ENCODE data around the gene SUN2. TPM values are rescaled to one million over a fixed set of nuclear protein-coding genes. Genes with fewer than 3 reads are reported as not detected.

Gene SUN2
- total RNA-seq, 1 donor from 2014 or later = 121 TPM

DNA sequence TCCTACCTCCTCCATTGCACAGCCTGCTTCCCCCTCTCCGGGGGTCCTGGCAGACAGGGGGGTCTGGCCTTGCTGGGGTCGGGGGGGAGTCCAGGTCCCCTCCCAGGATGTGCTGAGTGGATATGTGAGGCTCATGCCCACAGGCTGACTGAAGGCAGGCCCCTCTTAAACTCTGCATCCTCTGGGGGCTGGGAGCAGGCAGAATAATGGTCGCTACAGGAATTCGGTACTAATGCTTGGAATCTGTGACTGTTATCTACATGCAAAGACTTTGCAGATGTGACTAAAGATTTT is 1.6 kb upstream of the SUN2 start:
- no peak for DNase-seq (ENCODE audit: low spot score)
- Mint-ChIP-seq H3K4me1 (ENCODE audit: low read depth) (peaks cover 37% of the 10 kb centered on the region), H3K36me3 (ENCODE audit: low read depth) (peaks cover 25% of the 10 kb centered on the region), H3K27me3 (ENCODE audit: low read depth) (no peaks in the 10 kb centered on the region), H3K4me3 (ENCODE audit: low read depth) (peak overlapping the region; percentile 93), H3K9me3 (no peaks in the 10 kb centered on the region), H3K27ac (peak overlapping the region; percentile 9)
- intact Hi-C loops (cut with micrococcal nuclease) = loop anchor here (5.0 to 10.0 kb wide), 4 partner anchors 35 to 337 kb away; partner anchors contain the start of genes APOBEC3H, CBX6 and DNAL4

DNA sequence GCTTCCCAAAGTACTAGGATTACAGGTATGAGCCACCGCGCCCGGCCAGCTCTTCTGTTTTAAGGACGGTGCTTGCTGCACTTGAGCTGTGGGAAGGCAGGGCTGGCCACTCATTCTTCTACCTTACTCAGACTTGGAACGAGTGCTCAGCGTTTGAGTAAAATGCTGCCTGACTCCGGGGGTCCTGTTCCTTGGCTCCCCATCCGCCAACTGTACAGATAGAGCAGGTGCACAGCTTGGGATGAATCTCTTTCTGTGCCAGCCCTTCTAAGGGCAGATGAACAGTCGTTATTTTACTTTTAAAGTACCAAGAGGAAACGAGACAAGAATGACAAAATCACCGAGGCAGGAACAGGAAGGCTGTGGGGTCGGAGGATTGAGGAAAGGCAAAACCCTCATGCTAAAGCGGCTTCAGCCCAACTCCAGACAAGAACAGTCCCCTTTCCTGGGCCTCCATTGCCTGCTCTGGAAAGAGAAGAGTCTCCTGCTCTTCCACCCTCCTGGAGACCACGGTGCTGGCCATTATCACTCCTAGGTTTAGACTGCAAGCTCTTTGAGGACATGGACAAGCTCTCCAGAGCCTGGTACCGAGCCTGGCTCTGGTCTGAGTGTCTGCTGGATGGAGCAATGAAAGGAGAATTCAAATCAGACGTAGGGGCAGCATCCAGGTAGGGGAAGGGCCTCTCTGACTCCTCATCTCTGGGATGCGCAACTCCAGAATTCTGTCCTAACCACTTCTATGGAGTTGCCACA is 1.1 kb upstream of the SUN2 start:
- intact Hi-C loops (cut with micrococcal nuclease) = loop anchor here (1.0 to 10.0 kb wide), 5 partner anchors 35 to 338 kb away; partner anchors contain the start of genes APOBEC3H, CBX6, DNAL4 and GTPBP1
- Mint-ChIP-seq H3K27ac (peak overlapping the region; percentile 95), H3K9me3 (no peaks in the 10 kb centered on the region), H3K36me3 (ENCODE audit: low read depth) (peaks cover 30% of the 10 kb centered on the region), H3K4me1 (ENCODE audit: low read depth) (peaks cover 41% of the 10 kb centered on the region), H3K27me3 (ENCODE audit: low read depth) (no peaks in the 10 kb centered on the region), H3K4me3 (ENCODE audit: low read depth) (peak overlapping the region; percentile 93)
- DNase-seq (ENCODE audit: low spot score) = no peak

DNA sequence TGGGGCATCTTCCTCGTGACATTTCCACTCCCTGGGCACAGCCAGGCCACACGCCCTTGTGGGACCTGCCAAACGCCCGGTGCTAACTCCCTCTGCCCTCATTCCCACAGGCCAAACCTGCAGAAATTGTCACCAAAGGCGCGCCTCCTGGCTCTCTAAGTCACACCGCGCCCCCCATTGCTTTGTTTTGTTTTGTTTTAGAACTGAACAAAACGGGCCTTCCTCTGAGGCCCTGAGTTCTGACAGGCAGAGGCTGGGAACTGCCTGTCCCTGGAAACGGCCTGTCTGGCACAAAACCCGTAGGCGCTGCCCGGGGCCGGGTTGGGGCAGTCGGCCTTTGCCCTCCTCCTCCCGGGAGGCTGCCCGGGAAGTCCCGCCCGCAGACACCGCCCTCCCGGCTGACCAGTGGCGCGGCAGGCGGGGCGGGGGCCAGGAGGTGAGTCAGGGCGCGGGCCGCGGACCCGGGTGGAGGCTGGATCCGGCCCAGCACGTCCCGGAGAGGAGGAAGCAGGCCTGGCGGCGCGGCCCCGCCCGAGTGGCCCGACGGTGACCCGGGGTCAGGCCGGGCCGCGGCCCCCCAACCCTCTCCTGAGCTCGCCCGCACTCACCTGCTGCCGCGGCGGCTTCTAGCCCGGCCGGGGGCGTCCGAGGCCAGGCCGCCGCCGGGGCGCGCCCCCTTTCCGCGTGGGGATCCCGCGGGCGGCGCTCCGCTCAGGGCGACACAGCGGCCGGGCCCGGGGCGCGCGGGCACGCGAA is 465 bp downstream of the SUN2 start:
- DNase-seq (ENCODE audit: low spot score) = peak; percentile 46
- H3K27ac Mint-ChIP-seq = peak overlapping the region; percentile 88
- no peaks in the 10 kb centered on the region for H3K27me3 Mint-ChIP-seq (ENCODE audit: low read depth)
- intact Hi-C loops (cut with micrococcal nuclease) = loop anchor here (2.0 to 10.0 kb wide), 5 partner anchors 23 to 339 kb away; partner anchors contain the start of genes APOBEC3H, CBX6 and DNAL4
- peaks cover 44% of the 10 kb centered on the region for H3K36me3 Mint-ChIP-seq (ENCODE audit: low read depth)
- peaks cover 51% of the 10 kb centered on the region for H3K4me1 Mint-ChIP-seq (ENCODE audit: low read depth)
- H3K9me3 Mint-ChIP-seq = no peaks in the 10 kb centered on the region
- H3K4me3 Mint-ChIP-seq (ENCODE audit: low read depth) = peak overlapping the region; percentile 96

DNA sequence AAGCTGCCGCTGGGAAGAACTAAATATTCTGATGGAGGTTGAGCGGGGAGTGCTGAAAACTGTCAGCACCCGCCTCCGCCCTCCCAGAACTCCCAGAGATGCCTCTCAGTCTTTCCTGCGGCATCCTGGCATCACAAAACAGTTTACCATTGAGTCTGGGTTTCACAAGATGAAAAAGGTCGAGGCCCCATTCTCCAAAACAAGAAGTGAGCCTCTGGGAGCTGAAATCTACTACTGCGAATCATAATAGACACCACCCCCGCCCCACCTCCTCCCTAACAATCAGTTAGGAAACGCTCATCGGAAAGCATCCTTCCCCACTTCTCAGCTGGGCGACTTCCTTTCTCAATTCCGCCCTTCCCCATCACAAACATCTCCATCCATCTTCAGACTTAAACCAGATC is 1.0 kb downstream of the SUN2 start:
- H3K36me3 Mint-ChIP-seq (ENCODE audit: low read depth) = peaks cover 50% of the 10 kb centered on the region
- intact Hi-C loops (cut with micrococcal nuclease) = loop anchor here (2.0 to 10.0 kb wide), 5 partner anchors 22 to 340 kb away; partner anchors contain the start of genes APOBEC3H, CBX6 and DNAL4
- peak overlapping the region; percentile 88 for H3K27ac Mint-ChIP-seq
- H3K4me3 Mint-ChIP-seq (ENCODE audit: low read depth) = peak overlapping the region; percentile 96
- H3K9me3 Mint-ChIP-seq = no peaks in the 10 kb centered on the region
- peak; percentile 31 for DNase-seq (ENCODE audit: low spot score)
- H3K4me1 Mint-ChIP-seq (ENCODE audit: low read depth) = peaks cover 56% of the 10 kb centered on the region
- no peaks in the 10 kb centered on the region for H3K27me3 Mint-ChIP-seq (ENCODE audit: low read depth)

DNA sequence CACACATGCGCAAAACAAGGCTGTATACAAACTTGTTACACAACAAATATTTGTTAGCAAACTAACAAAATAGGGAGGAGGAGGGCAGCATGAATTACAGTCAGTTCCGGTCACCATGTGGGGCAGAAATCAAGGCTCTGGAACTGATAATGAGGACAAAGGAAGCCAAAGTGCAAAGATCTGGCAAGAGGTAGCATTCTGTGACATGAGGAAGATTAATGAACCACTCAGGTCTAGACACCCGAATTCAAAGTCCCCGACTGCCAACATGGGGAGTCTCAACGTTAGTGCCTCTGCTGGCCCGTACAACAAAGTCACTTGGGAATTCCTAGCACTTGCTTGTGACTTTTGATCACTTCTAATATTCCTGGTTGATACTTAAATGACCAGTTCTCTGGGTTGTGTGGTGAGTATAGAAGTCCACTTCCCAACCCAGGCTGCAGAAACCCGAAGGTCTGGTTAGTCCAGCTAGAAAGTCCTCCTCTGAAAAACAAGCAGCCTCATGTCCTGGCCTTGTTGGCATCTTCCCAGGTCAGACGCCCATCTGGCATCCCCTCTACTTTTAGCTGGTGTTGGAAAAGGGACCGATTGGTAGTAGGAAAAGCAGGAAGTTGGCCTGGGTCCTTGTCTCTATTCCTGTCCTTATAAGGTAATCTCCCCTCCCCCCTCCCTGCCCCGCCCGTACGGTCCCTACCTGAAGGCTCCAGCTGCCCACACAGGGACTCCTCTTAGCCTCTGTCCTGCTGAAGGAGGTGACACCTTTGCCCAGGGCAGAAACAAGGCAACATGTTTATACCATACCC is 1.6 kb downstream of the SUN2 start:
- no peak for DNase-seq (ENCODE audit: low spot score)

DNA sequence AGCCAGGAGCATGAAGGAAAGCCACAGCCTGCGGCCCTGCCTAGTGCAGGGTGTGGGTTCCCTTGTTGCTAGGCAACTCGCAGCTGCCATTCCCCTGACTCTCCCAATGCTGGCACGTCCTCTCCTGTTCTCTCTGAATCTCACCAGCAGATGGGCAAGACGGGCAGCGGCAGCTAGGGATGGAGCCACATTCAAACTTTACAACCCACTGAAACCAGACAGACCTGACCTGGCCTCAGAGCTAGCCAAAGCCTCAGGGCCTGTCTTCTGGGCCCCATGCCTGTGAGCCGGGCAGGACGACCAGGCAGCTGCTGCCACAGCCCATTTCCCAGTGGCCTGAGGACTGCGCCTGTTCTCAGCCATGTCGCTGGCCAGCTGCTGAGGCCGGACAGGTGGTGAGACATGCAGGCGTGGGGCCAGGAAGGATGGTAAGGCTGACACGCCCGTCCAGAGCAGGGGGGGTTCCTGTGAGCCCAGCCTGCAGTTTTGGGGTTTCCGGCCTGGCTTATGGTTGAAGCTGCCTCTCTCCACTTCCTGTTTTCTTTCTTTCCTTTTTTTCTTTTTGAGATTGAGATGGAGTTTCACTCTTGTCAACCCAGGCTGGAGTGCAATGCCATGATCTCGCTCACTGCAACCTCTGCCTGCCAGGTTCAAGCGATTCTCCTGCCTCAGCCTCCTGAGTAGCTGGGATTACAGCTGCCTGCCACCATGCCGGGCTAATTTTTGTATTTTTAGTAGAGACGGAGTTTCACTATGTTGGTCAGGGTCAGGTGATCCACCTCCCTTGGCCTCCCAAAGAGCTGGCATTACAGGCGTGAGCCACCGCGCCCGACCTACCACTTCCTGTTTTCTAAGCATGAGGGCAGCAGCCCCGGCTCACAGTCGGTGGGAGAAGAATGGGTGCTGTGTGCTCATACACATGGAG is 4.1 kb downstream of the SUN2 start:
- peaks cover 75% of the 10 kb centered on the region for H3K36me3 Mint-ChIP-seq (ENCODE audit: low read depth)
- intact Hi-C loops (cut with micrococcal nuclease) = loop anchor here (10.0 kb wide), 2 partner anchors 193 to 343 kb away; partner anchors contain the start of gene APOBEC3H

More for the DNA sequence above, 1.6 kb downstream of the SUN2 start:
- Mint-ChIP-seq H3K4me3 (ENCODE audit: low read depth) (peak overlapping the region; percentile 96), H3K27ac (peak overlapping the region; percentile 88), H3K9me3 (no peaks in the 10 kb centered on the region), H3K27me3 (ENCODE audit: low read depth) (no peaks in the 10 kb centered on the region), H3K4me1 (ENCODE audit: low read depth) (peaks cover 55% of the 10 kb centered on the region), H3K36me3 (ENCODE audit: low read depth) (peaks cover 56% of the 10 kb centered on the region)
- intact Hi-C loops (cut with micrococcal nuclease) = loop anchor here (2.0 to 10.0 kb wide), 3 partner anchors 21 to 341 kb away; partner anchors contain the start of gene APOBEC3H

DNA sequence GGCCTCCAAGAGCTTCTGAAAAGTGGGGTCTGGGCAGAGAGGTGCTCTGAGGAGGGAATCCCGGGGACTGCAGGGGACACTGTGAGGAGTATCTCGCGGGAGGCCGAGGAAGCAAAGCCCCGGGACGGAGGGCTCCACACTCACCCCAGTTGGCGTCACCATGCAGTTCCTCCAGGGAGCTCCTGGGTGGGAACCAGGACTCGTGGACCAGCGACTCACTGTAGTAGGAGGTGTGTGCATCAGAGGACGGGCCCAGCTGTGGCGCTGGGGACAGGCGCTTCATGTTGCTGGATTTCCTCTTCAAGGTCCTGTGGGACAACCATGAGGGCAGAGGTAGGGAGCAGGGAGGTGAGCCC is 4.8 kb downstream of the SUN2 start:
- DNase-seq (ENCODE audit: low spot score) = no peak
- Mint-ChIP-seq H3K27me3 (ENCODE audit: low read depth) (no peaks in the 10 kb centered on the region), H3K9me3 (no peaks in the 10 kb centered on the region), H3K4me1 (ENCODE audit: low read depth) (peaks cover 35% of the 10 kb centered on the region), H3K27ac (peak overlapping the region; percentile 94), H3K4me3 (ENCODE audit: low read depth) (peak overlapping the region; percentile 75), H3K36me3 (ENCODE audit: low read depth) (peaks cover 76% of the 10 kb centered on the region)
- intact Hi-C loops (cut with micrococcal nuclease) = loop anchor here (10.0 kb wide), 2 partner anchors 194 to 344 kb away; partner anchors contain the start of gene APOBEC3H

More for the DNA sequence above, 4.1 kb downstream of the SUN2 start:
- Mint-ChIP-seq H3K9me3 (no peaks in the 10 kb centered on the region), H3K27me3 (ENCODE audit: low read depth) (no peaks in the 10 kb centered on the region), H3K4me3 (ENCODE audit: low read depth) (peak overlapping the region; percentile 75), H3K4me1 (ENCODE audit: low read depth) (peaks cover 38% of the 10 kb centered on the region), H3K27ac (peak overlapping the region; percentile 94)
- peak; percentile 77 for DNase-seq (ENCODE audit: low spot score)

DNA sequence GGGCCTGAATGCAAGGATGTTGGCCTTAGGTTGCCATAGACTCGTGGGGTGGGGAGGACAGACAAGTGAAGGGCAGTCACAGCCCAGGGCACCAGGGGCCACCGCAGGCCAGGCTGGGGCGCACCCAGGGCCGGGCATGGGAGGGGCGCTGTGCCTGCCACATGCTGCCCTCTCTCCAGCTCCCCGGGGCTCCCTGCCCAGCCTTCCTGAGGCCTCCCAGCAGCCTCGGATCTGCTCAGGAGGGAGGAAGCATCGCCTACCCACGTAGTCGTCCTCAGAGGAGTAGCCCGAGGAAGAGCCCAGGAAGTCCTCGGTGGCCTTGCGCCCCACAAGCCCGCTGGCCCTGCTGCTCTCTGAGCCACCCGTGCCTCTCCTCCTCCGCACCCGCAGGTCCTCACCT is 5.2 kb downstream of the SUN2 start:
- Mint-ChIP-seq H3K27me3 (ENCODE audit: low read depth) (no peaks in the 10 kb centered on the region), H3K4me1 (ENCODE audit: low read depth) (peaks cover 35% of the 10 kb centered on the region), H3K36me3 (ENCODE audit: low read depth) (peaks cover 80% of the 10 kb centered on the region), H3K4me3 (ENCODE audit: low read depth) (no peak overlapping the region), H3K27ac (peak overlapping the region; percentile 94), H3K9me3 (no peaks in the 10 kb centered on the region)
- no peak for DNase-seq (ENCODE audit: low spot score)
- intact Hi-C loops (cut with micrococcal nuclease) = loop anchor here (10.0 kb wide), 2 partner anchors 194 to 344 kb away; partner anchors contain the start of gene APOBEC3H

DNA sequence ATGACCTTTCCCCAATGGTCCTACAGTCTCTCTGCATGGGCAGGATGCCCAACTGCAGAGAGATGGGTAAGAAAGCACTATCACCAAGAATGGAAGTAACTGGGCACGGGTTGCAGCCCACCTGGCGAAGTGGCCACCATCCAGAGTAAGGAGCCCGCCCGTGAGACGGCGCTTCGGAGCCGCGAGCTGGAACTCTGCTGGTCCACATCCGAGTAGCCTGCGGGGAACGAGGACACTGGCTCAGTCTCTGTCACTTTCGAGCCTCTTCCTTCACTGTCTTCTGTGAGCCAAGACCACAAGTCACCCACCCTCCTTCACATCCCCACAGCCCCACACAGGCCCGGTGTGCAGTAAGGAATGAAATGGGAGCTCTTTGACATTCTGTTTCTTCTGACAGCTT is 5.7 kb downstream of the SUN2 start:
- Mint-ChIP-seq H3K4me1 (ENCODE audit: low read depth) (peaks cover 34% of the 10 kb centered on the region), H3K27me3 (ENCODE audit: low read depth) (no peaks in the 10 kb centered on the region), H3K27ac (peak overlapping the region; percentile 59), H3K4me3 (ENCODE audit: low read depth) (no peak overlapping the region), H3K36me3 (ENCODE audit: low read depth) (peaks cover 85% of the 10 kb centered on the region), H3K9me3 (no peaks in the 10 kb centered on the region)
- DNase-seq (ENCODE audit: low spot score) = no peak
- intact Hi-C loops (cut with micrococcal nuclease) = loop anchor here (10.0 kb wide), 2 partner anchors 195 to 345 kb away; partner anchors contain the start of gene APOBEC3H

DNA sequence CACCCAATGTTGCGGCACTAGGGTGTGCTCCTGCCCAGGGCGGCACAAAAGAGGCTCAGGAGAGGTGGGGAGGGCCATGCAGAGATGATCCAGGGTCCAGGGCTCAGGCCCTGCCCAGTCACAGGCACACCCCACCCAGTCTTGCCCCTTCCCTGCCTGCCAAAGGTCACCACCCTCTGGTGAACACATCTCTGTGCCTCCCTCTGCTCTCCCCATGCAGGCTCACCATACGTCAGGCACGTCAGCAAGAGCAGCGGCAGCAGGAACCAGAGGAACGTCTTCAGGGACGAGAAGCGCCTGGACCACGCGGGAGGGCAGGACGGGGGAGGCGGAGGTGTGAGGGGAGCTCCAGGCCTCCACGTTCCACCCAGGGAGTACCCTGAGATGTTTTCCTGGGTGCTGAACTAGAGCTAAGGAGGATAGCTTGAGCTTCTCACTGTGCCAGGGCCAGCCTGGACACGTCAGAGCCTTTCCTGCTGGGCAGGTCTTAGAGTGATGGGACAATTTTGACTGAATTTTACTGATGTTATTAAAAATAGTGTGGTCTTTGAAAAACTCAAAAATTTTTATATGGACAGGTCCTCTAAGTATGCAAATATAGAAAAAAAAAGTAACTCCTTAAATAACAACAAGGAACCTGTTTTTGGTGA is 7.2 kb downstream of the SUN2 start:
- Mint-ChIP-seq H3K27me3 (ENCODE audit: low read depth) (no peaks in the 10 kb centered on the region), H3K4me3 (ENCODE audit: low read depth) (no peak overlapping the region), H3K4me1 (ENCODE audit: low read depth) (peaks cover 30% of the 10 kb centered on the region), H3K36me3 (ENCODE audit: low read depth) (peaks cover 80% of the 10 kb centered on the region), H3K9me3 (no peaks in the 10 kb centered on the region), H3K27ac (no peak overlapping the region)
- no peak for DNase-seq (ENCODE audit: low spot score)
- intact Hi-C loops (cut with micrococcal nuclease) = no loop called here
